ENCODE data around the gene SPATS2.

The SPATS2 gene

DNA sequence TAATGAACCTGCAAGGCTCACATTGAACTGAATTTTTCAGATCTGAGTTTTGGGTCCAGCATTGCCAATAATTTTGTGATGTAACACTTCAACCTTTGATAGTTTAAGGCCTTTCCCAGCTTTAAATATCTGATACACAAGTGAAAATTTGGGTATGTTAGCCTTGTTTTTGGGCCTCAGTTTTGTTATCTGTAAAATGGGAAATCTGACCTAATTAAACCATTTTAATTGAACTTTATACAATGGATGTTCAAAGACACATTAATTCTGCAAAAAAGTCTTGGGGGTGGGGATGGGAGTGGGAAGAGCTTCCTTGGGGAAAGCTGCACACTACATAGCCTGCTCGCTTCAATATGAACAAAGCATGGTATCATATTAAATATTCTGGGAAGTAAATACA is 5.2 kb upstream of the SPATS2 start:
- peaks cover 0 to 4% of the 10 kb centered on the region in 2 donors for H3K27me3 ChIP-seq
- DNase-seq = no peak
- intact Hi-C loops (cut with DNase I; ENCODE audit: low total_unique reads) = no loop called here
- H3K36me3 ChIP-seq = no peaks in the 10 kb centered on the region
- H3K9me3 ChIP-seq = no peaks in the 10 kb centered on the region
- TF ChIP-seq, protein P1, sequence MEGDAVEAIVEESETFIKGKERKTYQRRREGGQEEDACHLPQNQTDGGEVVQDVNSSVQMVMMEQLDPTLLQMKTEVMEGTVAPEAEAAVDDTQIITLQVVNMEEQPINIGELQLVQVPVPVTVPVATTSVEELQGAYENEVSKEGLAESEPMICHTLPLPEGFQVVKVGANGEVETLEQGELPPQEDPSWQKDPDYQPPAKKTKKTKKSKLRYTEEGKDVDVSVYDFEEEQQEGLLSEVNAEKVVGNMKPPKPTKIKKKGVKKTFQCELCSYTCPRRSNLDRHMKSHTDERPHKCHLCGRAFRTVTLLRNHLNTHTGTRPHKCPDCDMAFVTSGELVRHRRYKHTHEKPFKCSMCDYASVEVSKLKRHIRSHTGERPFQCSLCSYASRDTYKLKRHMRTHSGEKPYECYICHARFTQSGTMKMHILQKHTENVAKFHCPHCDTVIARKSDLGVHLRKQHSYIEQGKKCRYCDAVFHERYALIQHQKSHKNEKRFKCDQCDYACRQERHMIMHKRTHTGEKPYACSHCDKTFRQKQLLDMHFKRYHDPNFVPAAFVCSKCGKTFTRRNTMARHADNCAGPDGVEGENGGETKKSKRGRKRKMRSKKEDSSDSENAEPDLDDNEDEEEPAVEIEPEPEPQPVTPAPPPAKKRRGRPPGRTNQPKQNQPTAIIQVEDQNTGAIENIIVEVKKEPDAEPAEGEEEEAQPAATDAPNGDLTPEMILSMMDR (IDR thresholded peaks at IDR 0.05) = no peak
- H3K4me1 ChIP-seq = peaks cover 0 to 17% (median 11%) of the 10 kb centered on the region in 4 donors
- H3K4me3 ChIP-seq = no peak overlapping the region
- H3K27ac ChIP-seq = no peak overlapping the region

DNA sequence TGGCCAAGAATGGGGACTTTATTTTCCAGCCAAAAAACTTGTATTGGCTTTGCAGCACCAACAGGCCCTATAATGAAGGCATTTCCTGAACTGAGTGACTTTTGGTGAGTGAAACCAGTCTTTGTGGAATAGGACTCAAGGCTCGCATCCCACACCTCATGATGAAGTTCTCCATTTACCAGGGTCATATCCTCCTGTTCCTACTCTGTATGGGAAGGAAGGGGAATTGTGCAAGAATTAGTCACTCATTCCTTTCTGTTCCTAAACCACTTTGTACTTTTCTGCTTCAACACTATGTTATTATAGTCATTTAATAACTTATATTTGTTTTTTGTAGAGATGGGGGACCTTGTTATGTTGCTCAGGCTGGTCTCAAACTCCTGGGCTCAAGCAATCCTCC is 2.3 kb upstream of the SPATS2 start:
- TF ChIP-seq, protein P1 (IDR thresholded peaks at IDR 0.05) = no peak
- H3K9me3 ChIP-seq = no peaks in the 10 kb centered on the region
- peaks cover 0 to 26% (median 16%) of the 10 kb centered on the region in 4 donors for H3K4me1 ChIP-seq
- intact Hi-C loops (cut with DNase I; ENCODE audit: low total_unique reads) = loop anchor here (5.0 kb wide), 1 partner anchor 377 kb away; the partner anchor contains the start of gene TMBIM6
- no peaks in the 10 kb centered on the region for H3K36me3 ChIP-seq
- no peak overlapping the region for H3K4me3 ChIP-seq
- DNase-seq = peak in 1 of 2 donors; percentile 24
- H3K27ac ChIP-seq = no peak overlapping the region
- H3K27me3 ChIP-seq = no peaks in the 10 kb centered on the region

DNA sequence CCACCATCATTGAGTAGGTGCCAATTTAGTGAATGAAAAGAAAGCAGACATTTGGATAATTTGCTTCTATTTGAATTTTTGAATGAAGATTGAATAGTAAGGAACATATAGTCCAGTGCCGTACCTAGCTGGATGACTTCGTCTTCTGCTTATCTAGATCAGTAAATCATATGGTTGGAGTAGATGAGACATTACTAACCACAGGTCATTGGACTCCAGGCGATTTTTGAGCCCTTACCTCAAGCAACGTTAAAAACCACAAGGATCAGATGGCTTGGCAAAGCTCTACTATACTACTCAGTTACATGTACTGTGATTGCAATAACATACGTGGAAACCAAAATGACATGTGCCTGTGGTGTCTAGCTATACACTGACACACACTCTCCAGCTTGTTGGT is 1.7 kb upstream of the SPATS2 start:
- H3K9me3 ChIP-seq = no peaks in the 10 kb centered on the region
- H3K27me3 ChIP-seq = no peaks in the 10 kb centered on the region
- intact Hi-C loops (cut with DNase I; ENCODE audit: low total_unique reads) = loop anchor here (5.0 kb wide), 1 partner anchor 377 kb away; the partner anchor contains the start of gene TMBIM6
- peaks cover 0 to 28% (median 16%) of the 10 kb centered on the region in 4 donors for H3K4me1 ChIP-seq
- H3K36me3 ChIP-seq = no peaks in the 10 kb centered on the region
- DNase-seq = no peak
- TF ChIP-seq, protein P1 (IDR thresholded peaks at IDR 0.05) = no peak
- peak overlapping the region in 1 of 2 donors; percentile 90 for H3K27ac ChIP-seq
- no peak overlapping the region for H3K4me3 ChIP-seq

DNA sequence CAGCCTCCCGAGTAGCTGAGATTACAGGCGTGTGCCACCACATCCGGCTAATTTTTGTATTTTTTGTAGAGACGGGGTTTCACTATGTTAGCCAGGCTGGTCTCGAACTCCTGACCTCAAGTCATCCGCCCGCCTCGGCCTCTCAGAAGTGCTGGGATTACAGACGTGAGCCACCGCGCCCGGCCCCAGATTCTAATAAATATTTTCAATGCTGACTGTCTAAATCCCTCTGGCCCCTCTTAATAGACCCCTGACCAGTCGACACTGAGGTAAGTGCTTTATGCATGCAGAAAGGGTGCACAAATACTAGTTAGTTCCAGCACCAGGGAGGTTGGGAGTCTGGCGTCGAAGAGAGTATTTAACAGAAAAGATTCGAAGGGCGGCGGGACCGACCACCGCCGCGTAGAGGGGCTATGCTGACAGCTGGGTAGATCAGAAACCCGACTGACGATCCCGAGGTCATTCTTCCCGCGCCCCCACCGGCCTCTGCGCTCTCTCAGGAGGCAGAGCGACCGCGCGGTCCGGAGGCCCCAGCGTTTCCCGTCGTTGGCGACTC is 1.1 kb upstream of the SPATS2 start:
- Histone ChIP-seq H3K27ac (peak overlapping the region; percentile 82 to 90), H3K27me3 (no peaks in the 10 kb centered on the region), H3K36me3 (no peaks in the 10 kb centered on the region), H3K4me1 (peaks cover 0 to 28% (median 16%) of the 10 kb centered on the region in 4 donors), H3K9me3 (no peaks in the 10 kb centered on the region), H3K4me3 (peak overlapping the region; percentile 86 to 93)
- intact Hi-C loops (cut with DNase I; ENCODE audit: low total_unique reads) = loop anchor here (5.0 kb wide), 1 partner anchor 376 kb away; the partner anchor contains the start of gene TMBIM6
- DNase-seq = no peak
- TF ChIP-seq, protein P1 (IDR thresholded peaks at IDR 0.05) = no peak

DNA sequence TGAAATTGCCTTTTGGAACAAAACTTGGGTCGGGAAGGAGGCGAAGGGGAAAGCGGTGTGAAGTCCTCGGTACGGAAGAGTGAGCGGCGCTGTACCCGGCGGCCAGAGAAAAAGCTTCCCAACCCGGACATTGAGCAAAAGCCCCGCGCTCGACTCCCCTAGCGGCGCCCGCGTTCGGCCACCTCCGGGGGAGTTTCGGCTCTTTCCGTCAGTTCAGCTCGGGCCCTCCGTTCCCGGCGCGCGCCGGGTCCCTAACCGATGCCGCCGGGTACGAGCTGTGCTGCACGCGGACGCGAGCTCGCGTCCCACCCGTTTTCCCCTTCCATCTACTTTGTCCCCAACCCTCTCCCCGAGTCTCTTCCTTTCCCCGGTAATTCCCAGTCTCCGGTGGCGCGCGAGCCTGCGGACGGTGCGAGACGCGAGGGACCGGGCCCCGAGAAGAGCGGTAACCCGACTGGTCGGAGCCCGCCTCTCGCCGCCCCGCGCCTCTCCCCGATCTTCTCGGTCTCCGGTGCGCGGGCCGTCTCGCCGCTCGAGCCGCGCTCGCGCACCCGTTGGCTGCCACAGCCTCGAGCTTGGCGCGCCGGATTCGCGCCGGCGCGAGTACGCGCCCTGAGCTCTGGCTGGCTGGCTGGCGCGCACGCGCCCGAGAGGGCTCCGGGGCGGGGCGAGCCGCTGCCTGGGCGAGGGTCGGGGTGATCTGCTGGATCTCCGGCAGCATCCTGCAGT is 446 bp upstream of the SPATS2 start:
- peak overlapping the region; percentile 86 to 93 for H3K4me3 ChIP-seq
- H3K27me3 ChIP-seq = no peaks in the 10 kb centered on the region
- no peaks in the 10 kb centered on the region for H3K36me3 ChIP-seq
- no peaks in the 10 kb centered on the region for H3K9me3 ChIP-seq
- DNase-seq = peak; percentile 79 to 92
- H3K4me1 ChIP-seq = peaks cover 0 to 28% (median 16%) of the 10 kb centered on the region in 4 donors
- intact Hi-C loops (cut with DNase I; ENCODE audit: low total_unique reads) = loop anchor here (5.0 kb wide), 1 partner anchor 375 kb away; the partner anchor contains the start of gene TMBIM6
- TF ChIP-seq, protein P1 (IDR thresholded peaks at IDR 0.05) = peak; percentile 25 to 30
- peak overlapping the region; percentile 82 to 90 for H3K27ac ChIP-seq
